ENCODE results near the gene SRSF2.
"Not testable (repeated sequence)": the region's sequence is repeated elsewhere in the genome, so short reads cannot be mapped to it uniquely, and the experiment has no call there.

The SRSF2 gene

GRCh38 chr17:76726776-76727718 lies 10.1 kb downstream of the SRSF2 start, which contains the start of gene METTL23:
METTL23 (plus strand) TSS chr17:76726839; CDS start chr17:76729711, 2,872 bp downstream.
- POLR2A ChIA-PET: interaction anchor here (0.6 to 3.5 kb wide), 3 partner anchors 10 to 115 kb away, joined by 4 to 33 read pairs (median 4); partner anchors contain the start of genes MFSD11 and SRSF2
- peak within 1 kb of the TSS; percentile 78 to 92 (median 84) for H3K4me3 ChIP-seq (ENCODE audit: control insufficient read depth in 1 of 7, extremely low read depth in 1 of 7, insufficient read depth in 4 of 7, low read depth in 2 of 7, low read length in 6 of 7)
- no peaks in the 10 kb centered on the region for H3K27me3 ChIP-seq (replicated peaks in 2 of 5; ENCODE audit: control insufficient read depth in 4 of 5, insufficient read depth in 5 of 5, low read length in 4 of 5)
- CTCF ChIA-PET: interaction anchor here (1.2 to 2.8 kb wide), 4 partner anchors 11 to 16 kb away, joined by 3 to 14 read pairs (median 4); partner anchors contain the start of genes MFSD11, MXRA7 and SRSF2
- peak in 1 of 3 donors; percentile 80 for DNase-seq
- H3K9me3 ChIP-seq (ENCODE audit: control extremely low read depth in 1 of 5, control insufficient read depth in 4 of 5, insufficient read depth in 2 of 5, low read depth in 1 of 5, low read length in 4 of 5): no peaks in the 10 kb centered on the region
- H3K27ac ChIP-seq (ENCODE audit: insufficient read depth in 1 of 2, low read depth in 1 of 2, low read length in 2 of 2, poor library complexity in 1 of 2, severe bottlenecking in 2 of 2): peak within 1 kb of the TSS; percentile 90 to 97
- H3K4me1 ChIP-seq (ENCODE audit: control extremely low read depth in 1 of 4, control insufficient read depth in 4 of 4, insufficient read depth in 4 of 4, low read length in 3 of 4): peaks cover 9 to 36% (median 30%) of the 10 kb centered on the region in 4 experiments
- H3K36me3 ChIP-seq (ENCODE audit: control insufficient read depth in 4 of 4, insufficient read depth in 4 of 4, low read length in 3 of 4): peaks cover 8 to 37% (median 30%) of the 10 kb centered on the region in 4 experiments
- 1% methylated on average over 60 of the region's 71 CpGs for WGBS (ENCODE audit: insufficient coverage)

GRCh38 chr17:76726231-76726775 lies 10.8 kb downstream of the SRSF2 start, which contains the start of gene JMJD6:
JMJD6 (minus strand) TSS chr17:76726606; CDS start chr17:76726475, 131 bp downstream.
- peaks cover 4 to 39% (median 31%) of the 10 kb centered on the region in 4 experiments for H3K36me3 ChIP-seq (ENCODE audit: control insufficient read depth in 4 of 4, insufficient read depth in 4 of 4, low read length in 3 of 4)
- CTCF ChIA-PET: interaction anchor here (1.7 to 2.8 kb wide), 2 partner anchors 11 to 44 kb away, joined by 5 to 14 read pairs; partner anchors contain the start of genes MFSD11 and SRSF2

GRCh38 chr17:76725580-76726230 lies 11.4 kb downstream of the SRSF2 start:
- peaks cover 9 to 34% (median 29%) of the 10 kb centered on the region in 4 experiments for H3K4me1 ChIP-seq (ENCODE audit: control extremely low read depth in 1 of 4, control insufficient read depth in 4 of 4, insufficient read depth in 4 of 4, low read length in 3 of 4)
- peaks cover 7 to 41% (median 34%) of the 10 kb centered on the region in 4 experiments for H3K36me3 ChIP-seq (ENCODE audit: control insufficient read depth in 4 of 4, insufficient read depth in 4 of 4, low read length in 3 of 4)
- peak; percentile 61 to 80 (median 77) for DNase-seq

More at GRCh38 chr17:76726231-76726775, 10.8 kb downstream of the SRSF2 start, which contains the start of gene JMJD6:
- H3K4me1 ChIP-seq (ENCODE audit: control extremely low read depth in 1 of 4, control insufficient read depth in 4 of 4, insufficient read depth in 4 of 4, low read length in 3 of 4): peaks cover 9 to 34% (median 30%) of the 10 kb centered on the region in 4 experiments
- DNase-seq: peak; percentile 95 to 98 (median 97)
- 0% methylated on average over 57 of the region's 60 CpGs for WGBS (ENCODE audit: insufficient coverage)
- no peaks in the 10 kb centered on the region for H3K9me3 ChIP-seq (ENCODE audit: control extremely low read depth in 1 of 5, control insufficient read depth in 4 of 5, insufficient read depth in 2 of 5, low read depth in 1 of 5, low read length in 4 of 5)
- H3K27me3 ChIP-seq (replicated peaks in 2 of 5; ENCODE audit: control insufficient read depth in 4 of 5, insufficient read depth in 5 of 5, low read length in 4 of 5): no peaks in the 10 kb centered on the region
- H3K4me3 ChIP-seq (ENCODE audit: control insufficient read depth in 1 of 7, extremely low read depth in 1 of 7, insufficient read depth in 4 of 7, low read depth in 2 of 7, low read length in 6 of 7): peak within 1 kb of the TSS; percentile 78 to 92 (median 84)
- peak within 1 kb of the TSS; percentile 90 to 97 for H3K27ac ChIP-seq (ENCODE audit: insufficient read depth in 1 of 2, low read depth in 1 of 2, low read length in 2 of 2, poor library complexity in 1 of 2, severe bottlenecking in 2 of 2)
- POLR2A ChIA-PET: interaction anchor here (3.5 kb wide), 1 partner anchor 10 kb away, joined by 33 read pairs; the partner anchor contains the start of genes MFSD11 and SRSF2

GRCh38 chr17:76723812-76724211 lies 13.3 kb downstream of the SRSF2 start:
- CTCF ChIA-PET: interaction anchor here (1.4 to 2.0 kb wide), 2 partner anchors 10 to 11 kb away, joined by 5 to 14 read pairs; no protein-coding TSS in a partner anchor
- no peaks in the 10 kb centered on the region for H3K27me3 ChIP-seq (replicated peaks in 2 of 5; ENCODE audit: control insufficient read depth in 4 of 5, insufficient read depth in 5 of 5, low read length in 4 of 5)
- H3K36me3 ChIP-seq (ENCODE audit: control insufficient read depth in 4 of 4, insufficient read depth in 4 of 4, low read length in 3 of 4): peaks cover 13 to 49% (median 45%) of the 10 kb centered on the region in 4 experiments
- no peak overlapping the region for H3K4me3 ChIP-seq (ENCODE audit: control insufficient read depth in 1 of 7, extremely low read depth in 1 of 7, insufficient read depth in 4 of 7, low read depth in 2 of 7, low read length in 6 of 7)
- peaks cover 9 to 34% (median 25%) of the 10 kb centered on the region in 4 experiments for H3K4me1 ChIP-seq (ENCODE audit: control extremely low read depth in 1 of 4, control insufficient read depth in 4 of 4, insufficient read depth in 4 of 4, low read length in 3 of 4)
- no peak for DNase-seq
- 100% methylated on average over 2 of the region's 9 CpGs for WGBS (ENCODE audit: insufficient coverage)
- no peaks in the 10 kb centered on the region for H3K9me3 ChIP-seq (ENCODE audit: control extremely low read depth in 1 of 5, control insufficient read depth in 4 of 5, insufficient read depth in 2 of 5, low read depth in 1 of 5, low read length in 4 of 5)
- no peak overlapping the region for H3K27ac ChIP-seq (ENCODE audit: insufficient read depth in 1 of 2, low read depth in 1 of 2, low read length in 2 of 2, poor library complexity in 1 of 2, severe bottlenecking in 2 of 2)
- POLR2A ChIA-PET: no interaction called here

More at GRCh38 chr17:76725580-76726230, 11.4 kb downstream of the SRSF2 start:
- peak overlapping the region; percentile 60 to 92 (median 82) for H3K4me3 ChIP-seq (ENCODE audit: control insufficient read depth in 1 of 7, extremely low read depth in 1 of 7, insufficient read depth in 4 of 7, low read depth in 2 of 7, low read length in 6 of 7)
- POLR2A ChIA-PET: interaction anchor here (3.5 kb wide), 1 partner anchor 11 kb away, joined by 33 read pairs; the partner anchor contains the start of genes MFSD11 and SRSF2
- peak overlapping the region; percentile 68 to 97 for H3K27ac ChIP-seq (ENCODE audit: insufficient read depth in 1 of 2, low read depth in 1 of 2, low read length in 2 of 2, poor library complexity in 1 of 2, severe bottlenecking in 2 of 2)
- no peaks in the 10 kb centered on the region for H3K9me3 ChIP-seq (ENCODE audit: control extremely low read depth in 1 of 5, control insufficient read depth in 4 of 5, insufficient read depth in 2 of 5, low read depth in 1 of 5, low read length in 4 of 5)
- CTCF ChIA-PET: interaction anchor here (1.4 to 2.8 kb wide), 4 partner anchors 10 to 44 kb away, joined by 5 to 14 read pairs (median 10); partner anchors contain the start of genes MFSD11 and SRSF2
- H3K27me3 ChIP-seq (replicated peaks in 2 of 5; ENCODE audit: control insufficient read depth in 4 of 5, insufficient read depth in 5 of 5, low read length in 4 of 5): no peaks in the 10 kb centered on the region
- 8% methylated on average over 33 of the region's 38 CpGs for WGBS (ENCODE audit: insufficient coverage)

GRCh38 chr17:76722977-76723376 lies 14.2 kb downstream of the SRSF2 start:
- Histone ChIP-seq H3K36me3 (ENCODE audit: control insufficient read depth in 4 of 4, insufficient read depth in 4 of 4, low read length in 3 of 4) (peaks cover 18 to 57% (median 50%) of the 10 kb centered on the region in 4 experiments), H3K4me1 (ENCODE audit: control extremely low read depth in 1 of 4, control insufficient read depth in 4 of 4, insufficient read depth in 4 of 4, low read length in 3 of 4) (peaks cover 9 to 28% (median 20%) of the 10 kb centered on the region in 4 experiments)
- H3K27ac ChIP-seq (ENCODE audit: insufficient read depth in 1 of 2, low read depth in 1 of 2, low read length in 2 of 2, poor library complexity in 1 of 2, severe bottlenecking in 2 of 2); DNase-seq; H3K4me3 ChIP-seq (ENCODE audit: control insufficient read depth in 1 of 7, extremely low read depth in 1 of 7, insufficient read depth in 4 of 7, low read depth in 2 of 7, low read length in 6 of 7); H3K27me3 ChIP-seq (replicated peaks in 2 of 5; ENCODE audit: control insufficient read depth in 4 of 5, insufficient read depth in 5 of 5, low read length in 4 of 5); POLR2A ChIA-PET; H3K9me3 ChIP-seq (ENCODE audit: control extremely low read depth in 1 of 5, control insufficient read depth in 4 of 5, insufficient read depth in 2 of 5, low read depth in 1 of 5, low read length in 4 of 5): not testable (repeated sequence)
- 100% methylated on average over 1 of the region's 8 CpGs for WGBS (ENCODE audit: insufficient coverage)
- CTCF ChIA-PET: interaction anchor here (0.7 to 1.0 kb wide), 2 partner anchors 9 to 56 kb away, joined by 3 read pairs; no protein-coding TSS in a partner anchor

- Histone ChIP-seq H3K27me3 (replicated peaks in 2 of 5; ENCODE audit: control insufficient read depth in 4 of 5, insufficient read depth in 5 of 5, low read length in 4 of 5) (no peaks in the 10 kb centered on the region), H3K4me1 (ENCODE audit: control extremely low read depth in 1 of 4, control insufficient read depth in 4 of 4, insufficient read depth in 4 of 4, low read length in 3 of 4) (peaks cover 5 to 21% (median 14%) of the 10 kb centered on the region in 4 experiments), H3K36me3 (ENCODE audit: control insufficient read depth in 4 of 4, insufficient read depth in 4 of 4, low read length in 3 of 4) (peaks cover 19 to 61% (median 52%) of the 10 kb centered on the region in 4 experiments), H3K27ac (ENCODE audit: insufficient read depth in 1 of 2, low read depth in 1 of 2, low read length in 2 of 2, poor library complexity in 1 of 2, severe bottlenecking in 2 of 2) (no peak overlapping the region), H3K4me3 (ENCODE audit: control insufficient read depth in 1 of 7, extremely low read depth in 1 of 7, insufficient read depth in 4 of 7, low read depth in 2 of 7, low read length in 6 of 7) (no peak overlapping the region), H3K9me3 (ENCODE audit: control extremely low read depth in 1 of 5, control insufficient read depth in 4 of 5, insufficient read depth in 2 of 5, low read depth in 1 of 5, low read length in 4 of 5) (no peaks in the 10 kb centered on the region)
- ChIA-PET CTCF (interaction anchor here (1.0 kb wide), 1 partner anchor 8 kb away, joined by 3 read pairs; no protein-coding TSS in a partner anchor), POLR2A (no interaction called here)
- whole genome bisulfite sequencing (ENCODE audit: insufficient coverage): 100% methylated on average over 3 of the region's 8 CpGs
- DNase-seq: no peak
These were observed 14.9 kb downstream of the SRSF2 start for GRCh38 chr17:76722279-76722678.
